Trophoblast cell (in vitro differentiated cells and primary cell): ENCODE results near the gene LRFN4.

Experiments
- DNase-seq, 2 donors: peaks; one replicate each; pipeline ENCODE4 v3.0.0-alpha.2; 2016
- H2AFZ ChIP-seq: 2 replicates; pipeline ENCODE4 v1.6.1; 2013; ENCODE audit warnings: low read length, moderate library complexity, mild to moderate bottlenecking; ENCODE audit not compliant: insufficient read depth, poor library complexity
- H2AK5ac ChIP-seq: 2 replicates; pipeline ENCODE4 v1.6.1; 2013; ENCODE audit warnings: mild to moderate bottlenecking, low read length
- H2BK120ac ChIP-seq: 2 replicates; pipeline ENCODE4 v1.6.1; 2013; ENCODE audit warnings: low read length, mild to moderate bottlenecking, moderate library complexity; ENCODE audit not compliant: insufficient read depth, poor library complexity
- H2BK12ac ChIP-seq: 2 replicates; pipeline ENCODE4 v1.6.1; 2013; ENCODE audit warnings: mild to moderate bottlenecking, low read length, moderate library complexity
- H2BK5ac ChIP-seq: 2 replicates; pipeline ENCODE4 v1.6.1; 2013; ENCODE audit warnings: low read length, low read depth, moderate library complexity, mild to moderate bottlenecking; ENCODE audit not compliant: poor library complexity
- H3K14ac ChIP-seq: 2 replicates; pipeline ENCODE4 v1.6.1; 2013; ENCODE audit warnings: mild to moderate bottlenecking, low read length
- H3K18ac ChIP-seq: 2 replicates; pipeline ENCODE4 v1.6.1; 2013; ENCODE audit warnings: mild to moderate bottlenecking, low read length
- H3K23ac ChIP-seq: 2 replicates; pipeline ENCODE4 v1.6.1; 2013; ENCODE audit warnings: low read length
- H3K27ac ChIP-seq: 2 replicates; pipeline ENCODE4 v1.5.1; 2013; ENCODE audit warnings: low read depth, mild to moderate bottlenecking, inconsistent platforms, low read length, moderate library complexity
- H3K27me3 ChIP-seq: 2 replicates; pipeline ENCODE4 v1.6.1; 2013; ENCODE audit warnings: inconsistent platforms, mild to moderate bottlenecking, low read length, moderate library complexity; ENCODE audit not compliant: insufficient read depth
- H3K36me3 ChIP-seq, 2 experiments: 1 replicate in 1 of 2; 2 replicates in 1 of 2; pipeline ENCODE4 v1.6.1; 2013; ENCODE audit warnings: low read length in 2 of 2, mild to moderate bottlenecking in 2 of 2, moderate library complexity in 1 of 2; ENCODE audit not compliant: insufficient read depth in 2 of 2, control insufficient read depth in 1 of 2
- H3K4ac ChIP-seq: 2 replicates; pipeline ENCODE4 v1.6.1; 2013; ENCODE audit warnings: low read depth, mild to moderate bottlenecking, low read length, moderate library complexity
- H3K4me1 ChIP-seq, 2 experiments: 1 replicate in 1 of 2; 2 replicates in 1 of 2; pipeline ENCODE4 v1.6.1; 2013; ENCODE audit warnings: low read length in 2 of 2, mild to moderate bottlenecking in 2 of 2, moderate library complexity in 1 of 2; ENCODE audit not compliant: insufficient read depth in 2 of 2, control insufficient read depth in 1 of 2
- H3K4me2 ChIP-seq: 2 replicates; pipeline ENCODE4 v1.6.1; 2013; ENCODE audit warnings: inconsistent platforms, mild to moderate bottlenecking, low read length, moderate library complexity
- H3K4me3 ChIP-seq: 2 replicates; pipeline ENCODE4 v1.5.1; 2013; ENCODE audit warnings: mild to moderate bottlenecking, low read depth, low read length, inconsistent platforms
- H3K79me1 ChIP-seq: one replicate; pipeline ENCODE4 v1.6.1; 2013; ENCODE audit warnings: low read length
- H3K79me2 ChIP-seq: 2 replicates; pipeline ENCODE4 v1.6.1; 2013; ENCODE audit warnings: low read length, mild to moderate bottlenecking; ENCODE audit not compliant: control insufficient read depth, insufficient read depth, poor library complexity
- H3K9ac ChIP-seq: 2 replicates; pipeline ENCODE4 v1.6.1; 2013; ENCODE audit warnings: mild to moderate bottlenecking, low read length
- H3K9me3 ChIP-seq: 2 replicates; pipeline ENCODE4 v1.6.1; 2013; ENCODE audit warnings: low read depth, mild to moderate bottlenecking, control low read depth, inconsistent platforms, low read length; ENCODE audit not compliant: insufficient read depth
- H4K12ac ChIP-seq: 2 replicates; pipeline ENCODE4 v1.6.1; 2013; ENCODE audit warnings: low read depth, mild to moderate bottlenecking, low read length, moderate library complexity
- H4K8ac ChIP-seq: 2 replicates; pipeline ENCODE4 v1.6.1; 2013; ENCODE audit warnings: low read depth, mild to moderate bottlenecking, low read length, moderate library complexity
- H4K91ac ChIP-seq: one replicate; pipeline ENCODE4 v1.6.1; 2013; ENCODE audit warnings: low read depth, mild to moderate bottlenecking, low read length, moderate library complexity
- WGBS: extraction: QIAGEN DNeasy Blood & Tissue Kit; methylation state at CpG from one replicate; pipeline ENCODE4 v1.1.7; 2013; ENCODE audit warnings: missing lambda C conversion rate; ENCODE audit not compliant: insufficient read length, insufficient coverage; ENCODE audit errors: extremely low coverage; 5-methylcytosine and 5-hydroxymethylcytosine counted together

The LRFN4 gene

DNA sequence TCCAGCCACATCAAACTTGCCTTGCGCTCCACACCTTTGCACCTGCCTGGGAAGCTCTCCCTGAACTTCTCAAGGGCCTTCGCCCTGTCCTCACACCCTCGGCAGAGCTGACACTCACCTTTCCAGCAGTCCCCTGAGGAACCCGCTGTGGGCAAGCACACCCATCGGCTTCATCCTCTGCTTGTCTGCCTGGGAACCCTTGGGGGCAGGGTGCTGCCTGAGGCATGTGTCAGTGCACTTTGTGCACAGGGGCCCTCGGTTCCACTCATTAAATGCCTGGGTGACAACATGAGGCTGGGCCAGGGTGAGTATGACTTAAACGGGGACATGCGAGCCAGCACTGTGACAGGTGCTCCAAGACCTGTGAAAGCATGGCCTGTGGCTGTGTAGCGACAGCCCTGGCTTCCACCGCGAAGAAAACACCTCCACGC lies 2.6 kb upstream of the LRFN4 start:
- WGBS, result no CpG with 5 or more reads among the region's 12 CpGs
- H4K12ac ChIP-seq, result no peak overlapping the region
- no peak overlapping the region for H2AFZ ChIP-seq
- no peak overlapping the region for H2AK5ac ChIP-seq
- H3K79me1 ChIP-seq, result peaks cover 6% of the 10 kb centered on the region
- no peak overlapping the region for H3K18ac ChIP-seq
- DNase-seq, result no peak
- H4K91ac ChIP-seq, result no peak overlapping the region
- H3K36me3 ChIP-seq, result peaks cover 1 to 11% of the 10 kb centered on the region in 2 experiments
- H3K4me1 ChIP-seq, result peaks cover 4 to 8% of the 10 kb centered on the region in 2 experiments
- no peak overlapping the region for H3K4ac ChIP-seq
- H3K4me2 ChIP-seq, result no peak overlapping the region
- H3K23ac ChIP-seq, result no peak overlapping the region
- no peak overlapping the region for H3K4me3 ChIP-seq
- peaks cover 4% of the 10 kb centered on the region for H3K79me2 ChIP-seq
- no peak overlapping the region for H3K9ac ChIP-seq
- H3K27ac ChIP-seq, result no peak overlapping the region
- no peak overlapping the region for H3K14ac ChIP-seq
- H3K9me3 ChIP-seq, result no peaks in the 10 kb centered on the region
- no peak overlapping the region for H2BK12ac ChIP-seq
- H2BK120ac ChIP-seq, result no peak overlapping the region
- no peaks in the 10 kb centered on the region for H3K27me3 ChIP-seq
- H2BK5ac ChIP-seq, result no peak overlapping the region
- H4K8ac ChIP-seq, result no peak overlapping the region

DNA sequence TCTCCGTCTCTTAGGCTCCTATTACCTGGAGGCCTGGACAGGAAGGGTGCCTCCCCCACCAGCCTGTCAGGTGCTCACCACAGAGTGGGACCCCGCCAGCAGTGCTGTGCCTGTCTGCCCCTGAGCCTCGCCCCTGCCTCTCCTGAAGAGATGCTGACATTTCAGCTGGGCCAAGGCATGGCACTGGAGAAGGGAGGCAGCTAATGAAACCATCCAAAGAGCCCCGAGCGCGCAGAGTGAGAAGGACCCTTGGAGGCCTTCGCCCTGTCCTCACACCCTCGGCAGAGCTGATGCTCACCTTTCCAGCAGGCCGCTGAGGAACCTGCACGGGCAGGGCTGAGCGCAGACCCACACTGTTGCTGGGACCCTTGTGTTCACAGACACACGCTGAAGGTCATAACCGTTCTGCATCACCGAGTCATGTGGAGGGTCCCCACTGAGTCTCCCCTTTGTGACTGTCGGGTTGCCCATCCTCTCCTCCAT lies 2.1 kb upstream of the LRFN4 start:
- H4K12ac ChIP-seq, result no peak overlapping the region
- peaks cover 4% of the 10 kb centered on the region for H3K79me2 ChIP-seq
- peaks cover 2 to 8% of the 10 kb centered on the region in 2 experiments for H3K36me3 ChIP-seq
- H3K27me3 ChIP-seq, result no peaks in the 10 kb centered on the region
- H3K14ac ChIP-seq, result no peak overlapping the region
- H4K91ac ChIP-seq, result no peak overlapping the region
- H2BK120ac ChIP-seq, result no peak overlapping the region
- H3K9ac ChIP-seq, result no peak overlapping the region
- H3K79me1 ChIP-seq, result peaks cover 6% of the 10 kb centered on the region
- no peak overlapping the region for H3K18ac ChIP-seq
- H2BK12ac ChIP-seq, result no peak overlapping the region
- no peaks in the 10 kb centered on the region for H3K9me3 ChIP-seq
- H3K4me2 ChIP-seq, result no peak overlapping the region
- H4K8ac ChIP-seq, result no peak overlapping the region
- no peak overlapping the region for H3K27ac ChIP-seq
- no peak overlapping the region for H2AFZ ChIP-seq
- no peak overlapping the region for H2BK5ac ChIP-seq
- H3K23ac ChIP-seq, result no peak overlapping the region
- H3K4me3 ChIP-seq, result no peak overlapping the region
- no peak overlapping the region for H2AK5ac ChIP-seq
- H3K4ac ChIP-seq, result no peak overlapping the region
- H3K4me1 ChIP-seq, result peaks cover 4 to 8% of the 10 kb centered on the region in 2 experiments
- DNase-seq, result no peak
- WGBS, result no CpG with 5 or more reads among the region's 15 CpGs

DNA sequence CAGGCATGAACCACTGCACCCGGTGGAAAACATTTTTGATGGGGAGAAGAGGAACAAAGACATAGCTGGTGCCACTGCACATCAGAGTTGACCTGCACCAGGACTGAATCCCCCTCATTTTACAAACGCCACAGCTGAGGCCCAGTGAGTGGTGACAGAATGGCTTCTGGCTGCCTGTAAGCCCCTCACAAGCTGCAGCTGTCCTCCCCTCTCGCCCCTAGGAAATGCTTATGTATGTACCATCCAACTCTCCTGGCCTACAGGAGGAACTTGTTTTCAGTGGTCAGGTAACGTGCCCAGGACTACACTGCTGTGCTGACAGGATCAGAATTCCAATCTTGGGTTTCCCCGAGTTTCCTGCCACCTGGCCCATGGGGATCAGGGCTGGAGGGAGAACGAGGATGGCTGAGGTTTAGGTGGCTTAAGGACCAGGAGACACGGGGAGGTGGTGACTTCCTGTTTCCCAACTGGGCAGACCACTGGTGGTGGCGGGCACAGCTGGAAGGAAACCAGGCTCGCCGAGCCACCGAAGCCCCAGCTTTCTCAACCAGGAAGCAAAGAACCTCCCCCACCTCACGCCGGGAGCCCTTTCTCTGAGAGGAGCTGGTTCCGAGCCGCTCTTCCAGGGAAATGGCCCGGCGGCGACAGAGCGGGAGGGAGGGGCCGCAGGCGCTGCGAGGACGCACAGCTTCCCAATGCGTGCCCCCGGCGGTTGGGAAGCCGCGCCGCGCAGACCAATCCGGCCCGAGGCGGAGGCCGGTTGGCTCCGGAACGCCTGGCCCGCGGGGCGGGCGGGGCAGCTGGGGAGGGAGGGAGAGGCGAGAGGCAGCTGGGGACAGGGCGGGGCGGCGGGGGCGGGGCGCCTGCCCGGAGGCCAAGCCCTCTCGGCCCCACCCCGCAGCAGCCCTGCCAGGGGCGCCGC lies 1.0 kb upstream of the LRFN4 start:
- Histone ChIP-seq H3K79me2 (peaks cover 4% of the 10 kb centered on the region), H4K8ac (peak overlapping the region; percentile 72), H2BK120ac (peak overlapping the region; percentile 50), H3K18ac (peak overlapping the region; percentile 45), H2BK5ac (peak overlapping the region; percentile 11), H3K14ac (peak overlapping the region; percentile 41), H3K27ac (peak overlapping the region; percentile 13), H2BK12ac (peak overlapping the region; percentile 53), H3K4me1 (peaks cover 4 to 8% of the 10 kb centered on the region in 2 experiments), H3K4ac (no peak overlapping the region), H3K36me3 (peaks cover 2 to 8% of the 10 kb centered on the region in 2 experiments), H4K12ac (peak overlapping the region; percentile 39), H2AK5ac (peak overlapping the region; percentile 42), H3K4me2 (peak overlapping the region; percentile 79), H3K27me3 (no peaks in the 10 kb centered on the region), H3K79me1 (peaks cover 6% of the 10 kb centered on the region), H3K9me3 (no peaks in the 10 kb centered on the region), H3K9ac (peak overlapping the region; percentile 0), H2AFZ (peak overlapping the region; percentile 66), H4K91ac (peak overlapping the region; percentile 76), H3K23ac (no peak overlapping the region), H3K4me3 (peak overlapping the region; percentile 70)
- WGBS, result no CpG with 5 or more reads among the region's 51 CpGs
- DNase-seq, result peak; percentile 88 to 96

DNA sequence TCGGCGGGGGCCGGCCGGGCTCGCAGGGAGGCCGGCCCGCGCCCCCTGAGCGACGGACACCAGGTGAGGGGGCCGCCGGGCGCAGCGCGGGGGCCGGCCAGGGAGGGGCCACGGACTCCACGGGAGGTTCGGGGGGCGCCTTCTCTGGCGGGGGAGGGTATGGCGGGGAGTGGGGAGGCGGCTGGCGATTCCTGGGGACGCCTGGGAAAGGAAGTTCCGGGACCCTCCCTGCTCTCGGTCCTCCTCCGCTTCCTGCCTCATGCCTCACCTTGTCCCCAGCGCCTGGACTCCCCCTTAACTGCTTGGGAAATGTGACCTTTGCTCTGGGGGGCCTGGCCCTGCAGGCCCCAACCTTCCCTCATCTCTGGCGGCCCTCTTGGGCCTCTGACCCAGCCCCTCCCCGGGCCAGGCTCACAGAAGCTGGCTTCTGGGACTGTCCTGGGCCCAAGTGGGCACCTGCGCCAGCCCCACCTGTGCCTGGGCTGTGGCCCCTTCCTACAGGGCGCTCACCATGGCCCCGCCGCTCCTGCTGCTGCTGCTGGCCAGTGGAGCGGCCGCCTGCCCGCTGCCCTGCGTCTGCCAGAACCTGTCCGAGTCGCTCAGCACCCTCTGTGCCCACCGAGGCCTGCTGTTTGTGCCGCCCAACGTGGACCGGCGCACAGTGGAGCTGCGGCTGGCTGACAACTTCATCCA lies 516 bp downstream of the LRFN4 start:
- Histone ChIP-seq H2BK5ac (no peak overlapping the region), H3K23ac (no peak overlapping the region), H3K14ac (peak overlapping the region; percentile 27), H3K4me2 (peak overlapping the region; percentile 79), H2AK5ac (peak overlapping the region; percentile 26), H3K4me1 (peaks cover 4 to 8% of the 10 kb centered on the region in 2 experiments), H3K79me2 (peaks cover 4% of the 10 kb centered on the region), H3K4ac (peak overlapping the region; percentile 13), H2BK12ac (no peak overlapping the region), H3K27ac (no peak overlapping the region), H3K9ac (peak overlapping the region; percentile 34), H2AFZ (peak overlapping the region; percentile 30), H3K79me1 (peaks cover 6% of the 10 kb centered on the region), H4K8ac (peak overlapping the region; percentile 78), H3K36me3 (peaks cover 2 to 12% of the 10 kb centered on the region in 2 experiments), H3K18ac (peak overlapping the region; percentile 26), H4K91ac (peak overlapping the region; percentile 56), H3K4me3 (peak overlapping the region; percentile 70), H2BK120ac (no peak overlapping the region), H3K9me3 (no peaks in the 10 kb centered on the region), H3K27me3 (no peaks in the 10 kb centered on the region), H4K12ac (peak overlapping the region; percentile 51)
- no peak for DNase-seq
- no CpG with 5 or more reads among the region's 47 CpGs for WGBS
